Naive thymus-derived CD4-positive, alpha-beta T cell (primary cell): ENCODE data around the gene SORL1. TPM values are rescaled to one million over a fixed set of nuclear protein-coding genes. Genes with fewer than 3 reads are reported as not detected.
A peak's percentile ranks its signal among the peaks of the same experiment; 100 is the strongest.

Experiments used
- ATAC-seq: fragments of 150-1000 bp; cut with Tn5 transposase; 2 replicates; pipeline ENCODE4 v1.10.0; 2021; ENCODE audit warnings: mild to moderate bottlenecking, moderate library complexity
- CTCF ChIA-PET: fragments of 350-600 bp; sonication (Branson Sonifier 250); formaldehyde crosslinking; loops from one replicate; lab custom pipeline; 2021; ENCODE audit warnings: antibody characterized with exemption; lab: Charles Lee
- POLR2A ChIA-PET: fragments of 350-600 bp; sonication (Branson Sonifier 250); formaldehyde crosslinking; loops from one replicate; lab custom pipeline; 2021; ENCODE audit warnings: antibody characterized with exemption, inconsistent platforms; lab: Charles Lee
- DNase-seq, 9 donors: peaks; one replicate each; pipeline versions ENCODE4 v3.0.0 to v3.0.0-alpha.2; 2020 to 2022; ENCODE audit warnings: mixed read lengths in 1 of 9
- H3K27ac ChIP-seq: one replicate; pipeline ENCODE4 v1.7.0; 2013; ENCODE audit warnings: mild to moderate bottlenecking, low read depth, low read length, moderate library complexity
- H3K27me3 ChIP-seq, 2 donors: one replicate each; pipeline ENCODE4 v1.7.0; 2013; ENCODE audit warnings: low read length in 2 of 2, mild to moderate bottlenecking in 2 of 2, moderate library complexity in 2 of 2; ENCODE audit not compliant: control insufficient read depth in 2 of 2, insufficient read depth in 2 of 2
- H3K36me3 ChIP-seq, 3 experiments: 1 replicate in 2 of 3; 2 replicates in 1 of 3; pipeline ENCODE4 v1.7.0; 2013; ENCODE audit warnings: low read length in 3 of 3, mild to moderate bottlenecking in 3 of 3, moderate library complexity in 1 of 3; ENCODE audit not compliant: insufficient read depth in 3 of 3, control insufficient read depth in 2 of 3
- H3K4me1 ChIP-seq, 2 donors: one replicate each; pipeline ENCODE4 v1.7.0; 2013; ENCODE audit warnings: low read length in 2 of 2, mild to moderate bottlenecking in 2 of 2, moderate library complexity in 1 of 2; ENCODE audit not compliant: control insufficient read depth in 2 of 2, insufficient read depth in 2 of 2
- H3K4me3 ChIP-seq: 2 replicates; pipeline ENCODE4 v1.7.0; 2013; ENCODE audit warnings: mild to moderate bottlenecking, low read length
- H3K9me3 ChIP-seq, 3 experiments: 1 replicate in 2 of 3; 2 replicates in 1 of 3; pipeline ENCODE4 v1.7.0; 2013; ENCODE audit warnings: low read length in 3 of 3; ENCODE audit not compliant: control insufficient read depth in 2 of 3
- H3K27ac Mint-ChIP-seq, 9 donors: one replicate each; pipeline ENCODE4 v1.8.0; 2020 to 2022; ENCODE audit warnings: mixed read lengths in 9 of 9, mild to moderate bottlenecking in 8 of 9, moderate library complexity in 5 of 9, inconsistent platforms in 2 of 9
- H3K27me3 Mint-ChIP-seq, 5 donors: one replicate each; pipeline ENCODE4 v1.8.0; 2021 to 2022; ENCODE audit warnings: mixed read lengths in 5 of 5, mild to moderate bottlenecking in 1 of 5
- H3K36me3 Mint-ChIP-seq, 5 donors: one replicate each; pipeline ENCODE4 v1.8.0; 2020 to 2022; ENCODE audit warnings: mixed read lengths in 5 of 5, mild to moderate bottlenecking in 3 of 5, inconsistent platforms in 1 of 5
- H3K4me1 Mint-ChIP-seq, 7 donors: one replicate each; pipeline ENCODE4 v1.8.0; 2020 to 2022; ENCODE audit warnings: mixed read lengths in 7 of 7, mild to moderate bottlenecking in 3 of 7, inconsistent platforms in 1 of 7
- H3K4me3 Mint-ChIP-seq, 10 donors: one replicate each; pipeline ENCODE4 v1.8.0; 2020 to 2022; ENCODE audit warnings: mild to moderate bottlenecking in 10 of 10, mixed read lengths in 10 of 10, moderate library complexity in 6 of 10, inconsistent platforms in 2 of 10
- H3K9me3 Mint-ChIP-seq, 11 donors: one replicate each; pipeline ENCODE4 v1.8.0; 2020 to 2022; ENCODE audit warnings: mixed read lengths in 11 of 11, mild to moderate bottlenecking in 4 of 11, inconsistent platforms in 1 of 11, moderate library complexity in 1 of 11
- intact Hi-C, 2 donors: fragments of 100-400 bp; cut with micrococcal nuclease; formaldehyde crosslinking; loops; one replicate each; pipeline ENCODE4 v1.15.1; 2023
- polyA plus RNA-seq, 2 donors: library from polyadenylated mRNA; unstranded; fragments of 300-500 nt; fragmentation: Illumina TruSeq; gene quantifications; one replicate each; pipeline ENCODE4 v1.2.3, GENCODE V29; 2021
- total RNA-seq, 6 experiments: library from RNA in 5 of 6; stranded (reverse) in 5 of 6; gene quantifications; 1 replicate in 5 of 6; 2 replicates in 1 of 6; pipeline ENCODE4 v1.2.3 and lab custom pipeline; 2021 to 2026

Gene SORL1
- total and polyA plus RNA-seq, 7 experiments from 2014 or later: 165 to 555 (median 321) TPM

DNA sequence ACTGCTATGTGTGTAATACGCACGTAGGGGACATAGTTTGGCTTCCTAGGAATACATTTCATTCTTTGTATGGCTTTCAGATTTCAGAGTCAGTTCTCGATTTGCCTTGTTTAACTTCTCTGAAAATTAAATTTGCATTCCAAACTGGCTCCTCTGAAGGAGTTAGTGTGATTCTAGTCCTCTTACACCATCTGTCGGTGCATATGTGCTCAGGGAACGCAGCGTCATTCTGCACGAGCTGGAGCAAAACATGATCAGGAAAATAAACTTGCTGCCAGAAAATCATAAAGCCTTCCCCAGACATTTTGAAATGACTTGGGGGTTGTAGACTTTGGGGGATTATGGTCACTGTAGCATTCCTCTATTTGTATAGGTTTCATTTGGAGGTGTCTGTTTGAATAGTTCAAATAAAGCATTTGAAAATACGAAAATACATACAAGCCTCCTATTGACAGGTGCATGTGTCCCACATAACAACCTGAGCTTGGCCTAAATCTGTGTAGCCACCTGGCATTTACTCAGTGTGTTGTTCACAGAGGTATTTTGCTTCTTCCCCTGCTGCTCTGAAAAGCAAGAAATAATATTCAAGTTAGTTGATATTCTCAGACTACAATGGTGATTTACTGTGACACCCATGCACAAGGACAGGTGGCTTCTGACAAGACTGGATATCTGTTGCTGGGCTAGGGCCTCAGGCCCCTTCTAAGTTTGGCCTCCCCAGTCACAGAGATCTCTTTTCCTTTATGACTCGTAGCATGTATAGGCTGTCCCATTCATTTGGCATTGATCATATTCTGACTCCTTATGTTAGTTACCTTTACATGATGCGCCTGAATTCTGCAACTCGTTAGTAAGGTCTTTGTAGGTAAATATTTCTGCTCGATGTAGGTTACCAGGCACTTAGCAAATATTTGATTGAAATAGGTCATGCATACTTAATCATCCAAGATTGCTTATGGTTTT is 82.3 kb downstream of the SORL1 start:
- Mint-ChIP-seq H3K27me3 (no peaks in the 10 kb centered on the region), H3K4me3 (peak overlapping the region in 1 of 10 donors; percentile 32), H3K9me3 (peaks cover 4 to 21% (median 12%) of the 10 kb centered on the region in 11 donors), H3K4me1 (peaks cover 27 to 71% (median 57%) of the 10 kb centered on the region in 7 donors), H3K36me3 (peaks cover 22 to 80% (median 61%) of the 10 kb centered on the region in 5 donors), H3K27ac (peak overlapping the region in 6 of 9 donors; percentile 22 to 80 (median 70))
- H3K4me3 ChIP-seq: no peak overlapping the region
- peaks cover 23 to 79% (median 26%) of the 10 kb centered on the region in 3 experiments for H3K36me3 ChIP-seq
- CTCF ChIA-PET: no interaction called here
- intact Hi-C loops: loop anchor here (5.0 kb wide), 2 partner anchors 37 to 82 kb away; partner anchors contain the start of genes SORL1 (in 1 of the 2) and SORL1-AS1 (in 1 of the 2)
- no peaks in the 10 kb centered on the region for H3K27me3 ChIP-seq
- DNase-seq (no peak), ATAC-seq (no peak)
- peaks cover 0 to 9% of the 10 kb centered on the region in 2 donors for H3K4me1 ChIP-seq
- POLR2A ChIA-PET: interaction anchor here (0.8 kb wide), 1 partner anchor 82 kb away, joined by 3 read pairs; the partner anchor contains the start of gene SORL1-AS1
- H3K9me3 ChIP-seq: peaks cover 4 to 12% (median 6%) of the 10 kb centered on the region in 3 experiments
- H3K27ac ChIP-seq: no peak overlapping the region

DNA sequence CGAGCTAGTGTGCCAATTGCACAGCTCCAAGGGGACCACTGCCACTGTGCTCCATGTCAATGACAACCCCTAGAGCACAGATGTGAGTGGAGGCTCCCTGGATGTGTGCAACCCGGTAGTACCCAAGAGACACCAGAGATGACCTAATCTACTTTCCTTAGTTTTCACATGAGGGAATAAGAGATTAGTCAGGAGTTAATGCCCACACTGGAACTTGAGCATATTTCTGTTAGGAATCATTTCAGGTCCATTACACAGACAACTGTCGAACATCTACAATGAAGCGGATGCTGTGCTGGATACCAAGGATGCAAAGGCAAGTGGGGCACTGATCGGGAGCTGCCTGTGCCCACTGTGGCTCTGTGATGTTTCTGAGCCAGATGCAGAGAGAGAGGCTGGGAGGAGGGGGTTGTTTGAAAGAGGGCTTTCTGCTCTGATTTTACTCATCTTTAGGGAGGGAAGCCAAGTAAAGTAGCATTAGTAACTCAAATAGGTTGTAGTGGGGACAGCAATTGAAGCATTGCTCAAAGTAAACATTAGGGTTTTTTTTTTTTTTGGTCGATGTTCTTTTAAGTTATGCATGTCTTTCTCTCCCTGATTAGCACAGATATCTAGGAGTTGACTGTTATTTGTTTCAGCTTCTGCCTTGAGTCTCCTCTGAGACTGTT is 83.1 kb downstream of the SORL1 start:
- H3K36me3 Mint-ChIP-seq: peaks cover 18 to 78% (median 57%) of the 10 kb centered on the region in 5 donors
- CTCF ChIA-PET: no interaction called here

DNA sequence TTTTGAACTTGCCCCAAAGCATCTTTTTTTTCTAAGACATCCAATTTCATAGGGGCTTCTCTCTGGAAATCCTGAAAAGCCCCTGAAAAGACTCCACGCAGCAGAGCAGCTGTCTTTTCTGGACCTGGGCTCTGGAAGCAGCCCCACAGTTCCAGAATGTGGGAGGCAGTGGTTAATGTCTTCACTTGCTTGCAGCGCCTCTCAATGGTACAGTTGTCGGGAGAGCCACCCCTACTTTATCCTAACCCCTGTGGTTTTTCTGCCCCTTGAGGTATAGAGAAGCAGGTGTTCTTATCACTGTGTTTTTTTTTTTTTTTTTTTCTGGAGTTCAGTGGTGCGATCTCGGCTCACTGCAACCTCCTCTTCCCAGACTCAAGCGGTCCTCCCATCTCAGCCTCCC is 84.0 kb downstream of the SORL1 start:
- Histone ChIP-seq H3K27ac (no peak overlapping the region), H3K4me3 (no peak overlapping the region), H3K36me3 (peaks cover 18 to 75% (median 24%) of the 10 kb centered on the region in 3 experiments), H3K27me3 (no peaks in the 10 kb centered on the region), H3K9me3 (no peaks in the 10 kb centered on the region), H3K4me1 (peaks cover 0 to 9% of the 10 kb centered on the region in 2 donors)
- peaks cover 27 to 73% (median 57%) of the 10 kb centered on the region in 7 donors for H3K4me1 Mint-ChIP-seq
- peak overlapping the region in 4 of 9 donors; percentile 17 to 72 (median 40) for H3K27ac Mint-ChIP-seq
- peaks cover 13 to 72% (median 50%) of the 10 kb centered on the region in 5 donors for H3K36me3 Mint-ChIP-seq
- no peaks in the 10 kb centered on the region for H3K27me3 Mint-ChIP-seq
- ATAC-seq (no peak), DNase-seq (no peak)
- ChIA-PET CTCF (no interaction called here), POLR2A (no interaction called here)
- intact Hi-C loops: loop anchor here in 1 of 2 donors (5.0 kb wide), 1 partner anchor 84 kb away; the partner anchor contains the start of genes SORL1 and SORL1-AS1
- peaks cover 0 to 6% (median 0%) of the 10 kb centered on the region in 11 donors for H3K9me3 Mint-ChIP-seq
- H3K4me3 Mint-ChIP-seq: no peak overlapping the region

More for the DNA sequence above, 83.1 kb downstream of the SORL1 start:
- Histone ChIP-seq H3K36me3 (peaks cover 18 to 72% (median 27%) of the 10 kb centered on the region in 3 experiments), H3K4me1 (peaks cover 0 to 9% of the 10 kb centered on the region in 2 donors), H3K27ac (no peak overlapping the region), H3K9me3 (peaks cover under 1 to 4% (median 2%) of the 10 kb centered on the region in 3 experiments), H3K27me3 (no peaks in the 10 kb centered on the region), H3K4me3 (no peak overlapping the region)
- POLR2A ChIA-PET: interaction anchor here (0.8 kb wide), 1 partner anchor 83 kb away, joined by 3 read pairs; the partner anchor contains the start of gene SORL1-AS1
- no peaks in the 10 kb centered on the region for H3K27me3 Mint-ChIP-seq
- H3K4me1 Mint-ChIP-seq: peaks cover 30 to 72% (median 57%) of the 10 kb centered on the region in 7 donors
- no peak overlapping the region for H3K4me3 Mint-ChIP-seq
- DNase-seq (no peak), ATAC-seq (no peak)
- peaks cover 2 to 12% (median 6%) of the 10 kb centered on the region in 11 donors for H3K9me3 Mint-ChIP-seq
- H3K27ac Mint-ChIP-seq: peak overlapping the region in 7 of 9 donors; percentile 17 to 72 (median 57)
- intact Hi-C loops: loop anchor here in 1 of 2 donors (5.0 kb wide), 1 partner anchor 83 kb away; the partner anchor contains the start of genes SORL1 and SORL1-AS1

DNA sequence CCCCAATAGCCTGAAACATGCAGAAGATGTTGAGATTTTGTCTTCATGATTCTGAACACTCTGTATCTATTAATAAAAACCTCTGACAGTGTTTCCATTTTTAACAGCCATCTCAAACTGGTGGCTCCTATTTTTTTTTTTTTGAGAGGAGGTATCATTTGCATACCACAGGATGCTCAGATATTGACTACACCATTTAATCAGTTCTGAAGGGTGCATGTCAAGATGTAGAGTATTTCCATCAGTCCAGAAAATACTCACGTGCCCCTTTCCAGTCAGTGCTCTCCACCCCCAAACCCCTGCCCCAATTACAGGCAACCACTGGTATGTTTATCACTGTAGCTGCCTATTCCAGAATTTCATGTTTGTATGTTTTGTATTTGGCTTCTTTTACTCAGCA is 85.9 kb downstream of the SORL1 start:
- ATAC-seq: no peak
- no peak overlapping the region for H3K27ac ChIP-seq

DNA sequence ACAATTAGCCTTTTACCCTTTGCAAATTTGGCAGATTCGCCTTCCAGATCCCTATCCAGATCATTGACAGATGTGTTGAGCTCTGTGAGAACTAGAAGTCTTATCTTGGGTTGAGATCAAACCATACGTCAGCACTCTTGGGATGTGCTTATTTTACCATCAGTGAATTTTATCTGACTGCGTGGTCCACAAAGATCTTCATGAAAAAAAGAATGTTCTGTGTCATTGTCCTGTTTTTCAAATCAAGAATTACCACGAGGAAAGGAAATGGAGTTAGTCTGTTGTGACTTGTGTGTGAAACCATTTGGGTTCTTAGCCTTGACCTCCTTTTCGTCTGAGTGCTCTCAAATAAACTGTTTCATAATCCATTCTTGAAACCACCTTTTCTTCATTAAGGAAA is 86.9 kb downstream of the SORL1 start:
- Mint-ChIP-seq H3K27ac (peak overlapping the region in 6 of 9 donors; percentile 5 to 67 (median 31)), H3K27me3 (no peaks in the 10 kb centered on the region), H3K36me3 (peaks cover 9 to 71% (median 40%) of the 10 kb centered on the region in 5 donors), H3K4me3 (no peak overlapping the region), H3K4me1 (peaks cover 31 to 79% (median 60%) of the 10 kb centered on the region in 7 donors), H3K9me3 (no peaks in the 10 kb centered on the region)
- peaks cover 10 to 70% (median 21%) of the 10 kb centered on the region in 3 experiments for H3K36me3 ChIP-seq
- H3K9me3 ChIP-seq: no peaks in the 10 kb centered on the region
- intact Hi-C loops: loop anchor here in 1 of 2 donors (5.0 kb wide), 1 partner anchor 87 kb away; the partner anchor contains the start of genes SORL1 and SORL1-AS1
- peaks cover 0 to 9% of the 10 kb centered on the region in 2 donors for H3K4me1 ChIP-seq
- DNase-seq: no peak
- ATAC-seq: no peak
- no peaks in the 10 kb centered on the region for H3K27me3 ChIP-seq
- ChIA-PET CTCF (no interaction called here), POLR2A (no interaction called here)
- H3K4me3 ChIP-seq: no peak overlapping the region
- no peak overlapping the region for H3K27ac ChIP-seq

More for the DNA sequence above, 85.9 kb downstream of the SORL1 start:
- Histone ChIP-seq H3K9me3 (no peaks in the 10 kb centered on the region), H3K36me3 (peaks cover 14 to 70% (median 21%) of the 10 kb centered on the region in 3 experiments), H3K27me3 (no peaks in the 10 kb centered on the region), H3K4me3 (no peak overlapping the region), H3K4me1 (peaks cover 0 to 9% of the 10 kb centered on the region in 2 donors)
- CTCF ChIA-PET: no interaction called here
- POLR2A ChIA-PET: interaction anchor here (0.7 kb wide), 1 partner anchor 21 kb away, joined by 3 read pairs; no protein-coding TSS in a partner anchor
- Mint-ChIP-seq H3K4me3 (no peak overlapping the region), H3K4me1 (peaks cover 30 to 79% (median 60%) of the 10 kb centered on the region in 7 donors), H3K9me3 (no peaks in the 10 kb centered on the region), H3K36me3 (peaks cover 13 to 71% (median 46%) of the 10 kb centered on the region in 5 donors), H3K27ac (peak overlapping the region in 5 of 9 donors; percentile 14 to 77 (median 18)), H3K27me3 (no peaks in the 10 kb centered on the region)
- intact Hi-C loops: loop anchor here in 1 of 2 donors (5.0 kb wide), 1 partner anchor 86 kb away; the partner anchor contains the start of genes SORL1 and SORL1-AS1
- DNase-seq: no peak
